Testis (tissue), 3 donors: Measurements from ENCODE around the gene COPZ1. TPM values are rescaled to one million over a fixed set of nuclear protein-coding genes. Genes with fewer than 3 reads are reported as not detected.
A peak's percentile ranks its signal among the peaks of the same experiment; 100 is the strongest.

Experiments used
- DNase-seq: peaks from one replicate; pipeline ENCODE4 v3.0.0-alpha.2; 2019
- H3K27ac ChIP-seq, 2 donors: fragments of 200-600 bp; sonication (generic); one replicate each; pipeline ENCODE4 v1.5.1; 2019
- H3K27me3 ChIP-seq: fragments of 200-600 bp; sonication (generic); one replicate; pipeline ENCODE4 v1.5.1; 2019
- H3K36me3 ChIP-seq: fragments of 200-600 bp; sonication (generic); one replicate; pipeline ENCODE4 v1.5.1; 2017; ENCODE audit warnings: low read depth; ENCODE audit errors: missing control alignments
- H3K4me1 ChIP-seq: fragments of 200-600 bp; sonication (generic); one replicate; pipeline ENCODE4 v1.5.1; 2019
- H3K4me3 ChIP-seq, 2 donors: fragments of 200-600 bp; sonication (generic); one replicate each; pipeline ENCODE4 v1.5.1; 2017 to 2019
- H3K9me3 ChIP-seq: fragments of 200-600 bp; sonication (generic); one replicate; pipeline ENCODE4 v1.5.1; 2017
- POLR2A ChIP-seq: fragments of 450-650 bp; IDR thresholded peaks from one replicate; pipeline ENCODE4 v1.6.1; 2017; ENCODE audit warnings: antibody characterized with exemption, mild to moderate bottlenecking, moderate library complexity
- WGBS, 2 donors: methylation state at CpG; one replicate each; pipeline ENCODE4 v1.1.5; 2018; 5-methylcytosine and 5-hydroxymethylcytosine counted together
- intact Hi-C: fragments of 100-400 bp; cut with DNase I; formaldehyde crosslinking; loops from one replicate; pipeline ENCODE4 v1.15.1; 2023; ENCODE audit warnings: low total_unique reads
- polyA plus RNA-seq: library from polyadenylated mRNA; stranded (reverse); fragments of 350-450 nt; fragmentation: Illumina TruSeq; extraction: RNeasy Lipid Tissue Mini Kit (QIAGEN cat#74804); gene quantifications from one replicate; pipeline ENCODE4 v1.2.3, GENCODE V29; 2014; ENCODE audit warnings: low read depth, low replicate concordance; ENCODE audit not compliant: insufficient read depth
- total RNA-seq, 2 donors: library from RNA; depleted of rRNA; stranded (reverse); fragments of >200 nt; gene quantifications; one replicate each; pipeline ENCODE4 v1.2.3, GENCODE V29; 2016
- TF ChIP-seq, protein P1 (sequence below), 3 experiments: fragments of 450-650 bp in 2 of 3; fragments of 200-600 bp in 1 of 3; sonication (generic) in 1 of 3; IDR thresholded peaks; one replicate each; pipeline ENCODE4 v1.5.1; 2016 to 2019; ENCODE audit warnings: antibody characterized with exemption in 3 of 3, mild to moderate bottlenecking in 2 of 3, moderate library complexity in 1 of 3

The COPZ1 gene
- total and polyA plus RNA-seq, 3 donors from 2014 or later = 45.9 to 123 (median 63.9) TPM

DNA sequence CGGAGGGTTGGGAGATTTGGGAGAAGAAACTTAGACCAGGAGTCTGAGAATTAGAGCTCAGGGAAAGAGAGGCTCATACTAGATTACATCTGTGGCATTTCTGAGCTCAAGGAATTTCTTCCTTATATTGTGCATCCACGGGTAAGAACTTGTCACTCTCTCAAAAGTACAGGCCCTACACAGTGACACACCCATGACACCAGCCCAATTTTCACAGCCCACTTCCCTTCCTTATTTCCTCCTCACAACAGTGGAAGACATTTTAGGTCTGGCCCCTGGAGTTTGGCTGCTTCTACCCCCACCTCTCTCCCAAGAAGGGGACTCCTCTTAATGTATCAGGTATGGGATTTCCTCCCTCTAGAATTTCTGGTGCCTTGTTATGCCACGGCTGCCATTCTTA, 68.8 kb downstream of the COPZ1 start:
- TF ChIP-seq, protein P1, sequence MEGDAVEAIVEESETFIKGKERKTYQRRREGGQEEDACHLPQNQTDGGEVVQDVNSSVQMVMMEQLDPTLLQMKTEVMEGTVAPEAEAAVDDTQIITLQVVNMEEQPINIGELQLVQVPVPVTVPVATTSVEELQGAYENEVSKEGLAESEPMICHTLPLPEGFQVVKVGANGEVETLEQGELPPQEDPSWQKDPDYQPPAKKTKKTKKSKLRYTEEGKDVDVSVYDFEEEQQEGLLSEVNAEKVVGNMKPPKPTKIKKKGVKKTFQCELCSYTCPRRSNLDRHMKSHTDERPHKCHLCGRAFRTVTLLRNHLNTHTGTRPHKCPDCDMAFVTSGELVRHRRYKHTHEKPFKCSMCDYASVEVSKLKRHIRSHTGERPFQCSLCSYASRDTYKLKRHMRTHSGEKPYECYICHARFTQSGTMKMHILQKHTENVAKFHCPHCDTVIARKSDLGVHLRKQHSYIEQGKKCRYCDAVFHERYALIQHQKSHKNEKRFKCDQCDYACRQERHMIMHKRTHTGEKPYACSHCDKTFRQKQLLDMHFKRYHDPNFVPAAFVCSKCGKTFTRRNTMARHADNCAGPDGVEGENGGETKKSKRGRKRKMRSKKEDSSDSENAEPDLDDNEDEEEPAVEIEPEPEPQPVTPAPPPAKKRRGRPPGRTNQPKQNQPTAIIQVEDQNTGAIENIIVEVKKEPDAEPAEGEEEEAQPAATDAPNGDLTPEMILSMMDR (IDR thresholded peaks at IDR 0.05) = no peak
- no peak for TF ChIP-seq POLR2A
- Histone ChIP-seq H3K9me3 (no peaks in the 10 kb centered on the region), H3K27ac (no peak overlapping the region), H3K27me3 (no peaks in the 10 kb centered on the region), H3K4me1 (peaks cover 3% of the 10 kb centered on the region), H3K4me3 (no peak overlapping the region), H3K36me3 (no peaks in the 10 kb centered on the region)
- intact Hi-C loops = no loop called here
- no peak for DNase-seq
- 70 to 79% methylated on average over 3 of the region's 3 CpGs for WGBS, 2 donors

DNA sequence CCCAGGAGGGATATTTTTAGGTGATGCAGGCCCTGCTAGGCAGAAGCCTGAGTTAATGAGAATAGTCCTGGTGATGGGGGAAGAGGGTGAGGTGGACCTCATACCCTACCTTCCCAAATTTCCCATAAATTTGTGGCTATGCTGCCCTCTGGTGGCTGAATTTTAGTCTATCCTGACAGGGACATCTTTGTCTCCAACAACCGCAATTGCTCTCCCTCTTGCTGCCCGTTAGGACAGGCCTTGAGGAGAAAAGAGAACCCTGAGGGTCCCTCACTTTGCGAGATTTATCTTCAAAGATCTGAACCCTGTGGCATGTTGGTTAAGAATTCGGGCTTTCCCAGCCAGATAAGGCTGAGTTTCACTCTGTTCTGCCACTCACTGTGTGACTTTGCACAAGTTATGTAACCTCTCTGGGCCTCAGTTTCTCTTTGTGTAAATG, 69.4 kb downstream of the COPZ1 start:
- intact Hi-C loops = no loop called here
- H3K4me1 ChIP-seq = peaks cover 3% of the 10 kb centered on the region
- peak; percentile 71 for DNase-seq
- no peak overlapping the region for H3K27ac ChIP-seq
- H3K9me3 ChIP-seq = no peaks in the 10 kb centered on the region
- 54 to 60% methylated on average over 4 of the region's 4 CpGs for WGBS, 2 donors
- no peaks in the 10 kb centered on the region for H3K27me3 ChIP-seq
- no peaks in the 10 kb centered on the region for H3K36me3 ChIP-seq
- no peak for TF ChIP-seq POLR2A
- TF ChIP-seq, protein P1 (IDR thresholded peaks at IDR 0.05) = peak in 2 of 3 experiments; percentile 52 to 82
- no peak overlapping the region for H3K4me3 ChIP-seq

DNA sequence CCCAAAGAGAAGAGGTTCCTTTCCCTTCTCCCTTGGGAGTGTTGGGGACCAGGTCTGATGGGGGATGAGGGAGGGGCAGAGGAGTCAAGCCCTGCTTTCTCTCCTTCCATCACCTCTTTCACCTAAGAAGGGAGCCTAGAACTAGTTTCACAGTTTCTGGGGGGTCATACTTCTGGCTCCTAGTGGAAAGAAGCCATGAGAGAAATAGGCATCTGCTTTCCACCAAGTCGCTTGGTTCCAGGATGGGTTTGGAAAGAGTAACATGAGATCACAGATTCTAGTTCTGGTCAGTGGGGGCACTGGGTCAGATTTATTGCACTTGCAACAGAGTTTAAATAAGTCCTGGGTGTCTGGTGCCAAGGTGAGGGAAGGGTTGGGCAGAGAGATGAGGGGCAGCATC, 70.1 kb downstream of the COPZ1 start:
- H3K4me3 ChIP-seq = no peak overlapping the region
- DNase-seq = no peak
- H3K27ac ChIP-seq = no peak overlapping the region
- H3K4me1 ChIP-seq = peaks cover 3% of the 10 kb centered on the region
- TF ChIP-seq, protein P1 (IDR thresholded peaks at IDR 0.05) = no peak
- TF ChIP-seq POLR2A = no peak
- no peaks in the 10 kb centered on the region for H3K36me3 ChIP-seq
- no peaks in the 10 kb centered on the region for H3K9me3 ChIP-seq
- no peaks in the 10 kb centered on the region for H3K27me3 ChIP-seq
- 100% methylated on average over 1 of the region's 1 CpG for WGBS, 2 donors
- intact Hi-C loops = loop anchor here (5.0 kb wide), 1 partner anchor 42 kb away; no protein-coding TSS in a partner anchor

DNA sequence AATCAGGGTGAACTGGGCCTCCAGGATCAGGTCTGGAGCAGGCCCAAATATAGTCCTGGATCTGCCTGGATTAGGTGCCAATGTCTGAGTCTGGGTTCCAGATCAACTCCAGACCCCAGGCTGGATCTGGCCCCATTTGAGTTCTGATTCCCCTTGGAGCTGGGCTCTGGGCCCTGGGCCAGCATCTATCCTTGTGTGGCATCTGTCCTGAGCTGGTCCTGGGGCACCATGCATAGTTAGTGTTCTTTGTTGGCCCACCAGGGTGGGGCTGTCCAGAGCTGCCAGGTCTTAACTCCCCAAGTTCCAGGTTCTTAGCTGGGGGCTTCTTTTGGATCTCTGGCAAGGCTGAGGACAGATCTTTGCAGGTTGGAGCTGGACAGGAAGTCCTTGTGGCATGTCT, 70.6 kb downstream of the COPZ1 start:
- Histone ChIP-seq H3K36me3 (no peaks in the 10 kb centered on the region), H3K9me3 (no peaks in the 10 kb centered on the region), H3K27ac (no peak overlapping the region), H3K27me3 (no peaks in the 10 kb centered on the region), H3K4me1 (peaks cover 3% of the 10 kb centered on the region), H3K4me3 (no peak overlapping the region)
- TF ChIP-seq, protein P1 (IDR thresholded peaks at IDR 0.05) = no peak
- no peak for TF ChIP-seq POLR2A
- intact Hi-C loops = loop anchor here (5.0 kb wide), 1 partner anchor 42 kb away; no protein-coding TSS in a partner anchor
- no peak for DNase-seq

DNA sequence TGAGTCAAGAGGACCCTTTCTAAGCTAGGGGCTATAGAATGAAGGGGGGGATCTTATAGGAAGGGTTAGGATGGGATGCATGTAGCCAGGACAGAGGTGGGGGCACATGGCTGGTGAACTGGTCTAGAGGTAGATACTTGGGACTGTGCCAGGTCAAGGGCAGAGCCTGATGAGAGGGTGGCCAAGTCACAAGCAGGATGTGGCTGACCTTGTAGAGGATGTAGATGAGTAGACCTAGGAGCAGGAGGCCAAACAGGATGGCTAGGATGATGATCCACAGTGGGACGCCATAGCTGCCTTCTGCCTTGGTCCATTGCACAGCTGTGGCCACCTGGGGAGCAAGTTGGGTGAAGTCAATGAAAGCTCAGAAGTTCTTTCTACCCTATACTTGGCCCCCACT, 72.2 kb downstream of the COPZ1 start:
- Histone ChIP-seq H3K27me3 (no peaks in the 10 kb centered on the region), H3K36me3 (no peaks in the 10 kb centered on the region), H3K4me1 (no peaks in the 10 kb centered on the region), H3K27ac (no peak overlapping the region), H3K9me3 (no peaks in the 10 kb centered on the region), H3K4me3 (no peak overlapping the region)
- intact Hi-C loops = loop anchor here (5.0 kb wide), 1 partner anchor 40 kb away; no protein-coding TSS in a partner anchor
- DNase-seq = no peak
- WGBS, 2 donors = 88 to 100% methylated on average over 1 of the region's 1 CpG
- no peak for TF ChIP-seq POLR2A
- TF ChIP-seq, protein P1 (IDR thresholded peaks at IDR 0.05) = no peak
